ENCODE measurements around the gene GNMT. TPM values are rescaled to one million over a fixed set of nuclear protein-coding genes. Genes with fewer than 3 reads are reported as not detected.
A peak's percentile ranks its signal among the peaks of the same experiment; 100 is the strongest.

Gene GNMT
- total and polyA plus RNA-seq, 2 of the 8 experiments (the other 6 are each of a cell fraction or from before 2014, with no cell fraction given): 1.8 to 3.4 TPM

GRCh38 chr6:43013097-43013842, 52.7 kb downstream of the GNMT start:
- no peak overlapping the region for H2BK120ac ChIP-seq (replicated peaks; ENCODE audit: low read depth, low read length)
- FAIRE-seq (no peak), DNase-seq (ENCODE audit: low read depth in 1 of 2, low spot score in 2 of 2) (no peak)
- no peak overlapping the region for H3K14ac ChIP-seq (ENCODE audit: insufficient read length)
- 0 out of 2 replicates have a peak overlapping the region, but pooled peaks have one; percentile 37 for H3K27ac ChIP-seq (ENCODE audit: low read depth, low read length)
- H2BK20ac ChIP-seq (ENCODE audit: low read length): no peak overlapping the region
- no peaks in the 10 kb centered on the region for H3K27me3 ChIP-seq (replicated peaks in 1 of 4; ENCODE audit: control insufficient read depth in 3 of 4, extremely low read depth in 1 of 4, insufficient read depth in 3 of 4, low read length in 3 of 4)
- H2AFZ ChIP-seq (ENCODE audit: low read length): no peak overlapping the region; the same call in 1 of the 2 replicates
- peaks cover 0 to 7% of the 10 kb centered on the region in 2 experiments for H4K20me1 ChIP-seq (replicated peaks in 1 of 2; ENCODE audit: control insufficient read depth in 1 of 2, insufficient read depth in 2 of 2, low read length in 2 of 2)
- CTCF ChIA-PET (ENCODE audit: partially characterized antibody): interaction anchor here (0.7 to 2.2 kb wide), 17 partner anchors 8 to 130 kb away, joined by 3 to 9 read pairs (median 4); partner anchors contain the start of genes GNMT, PTK7 and RRP36
- peak overlapping the region; percentile 89 to 95 for H3K4me2 ChIP-seq (ENCODE audit: insufficient read depth in 1 of 2, low read depth in 2 of 2, low read length in 2 of 2)
- no peak overlapping the region for H2BK12ac ChIP-seq (ENCODE audit: low read depth, low read length)
- H3K4me3 ChIP-seq (ENCODE audit: extremely low read depth in 1 of 4, insufficient read depth in 2 of 4, low read depth in 3 of 4, low read length in 4 of 4): peak overlapping the region; percentile 47 to 87 (median 85)
- TF ChIP-seq CREB1 (IDR thresholded peaks at IDR 0.05) (no peak), SP1 (IDR thresholded peaks at IDR 0.05; ENCODE audit: low read depth, low read length) (no peak), SIRT6 (IDR thresholded peaks at IDR 0.05; ENCODE audit: low read length) (no peak), SAP30 (IDR thresholded peaks at IDR 0.05; ENCODE audit: insufficient read depth, insufficient replicate concordance, low read length) (peak; percentile 89), PHF8 (conservative IDR thresholded peaks at IDR 0.05; ENCODE audit: low read depth, low read length) (peak; percentile 63)
- H3K23ac ChIP-seq (ENCODE audit: insufficient read length): no peak overlapping the region
- no peak overlapping the region for H4K91ac ChIP-seq (replicated peaks; ENCODE audit: insufficient read length, low read length)
- 26% methylated on average over 13 of the region's 25 CpGs; no CpG with 5 or more reads in 1 of the 2 experiments for WGBS, 2 experiments (ENCODE audit: extremely low coverage in 1 of 2, insufficient coverage in 1 of 2, insufficient read length in 1 of 2, insufficient replicate concordance in 2 of 2, low coverage in 1 of 2, low lambda C conversion rate in 2 of 2, missing lambda C conversion rate in 1 of 2)
- 0 out of 2 replicates have a peak overlapping the region, but pooled peaks have one; percentile 11 for H2BK5ac ChIP-seq (ENCODE audit: low read depth, low read length)
- H2AK5ac ChIP-seq (ENCODE audit: low read depth, low read length): no peak overlapping the region
- H3K18ac ChIP-seq (ENCODE audit: extremely low read depth, low read length): no peak overlapping the region
- H4K8ac ChIP-seq (ENCODE audit: extremely low read depth, insufficient read depth, low read length): no peak overlapping the region; the same call in 1 of the 2 replicates
- H3K79me2 ChIP-seq (ENCODE audit: control insufficient read depth in 1 of 2, insufficient read depth in 2 of 2, low read length in 2 of 2): peaks cover 3 to 45% of the 10 kb centered on the region in 2 experiments; a peak in 2 of 4 replicates
- H3K9ac ChIP-seq (replicated peaks in 1 of 4; ENCODE audit: extremely low read depth in 1 of 4, low read depth in 3 of 4, low read length in 3 of 4): peak overlapping the region; percentile 38 to 71 (median 64)
- peak overlapping the region; percentile 32 for H3K56ac ChIP-seq (replicated peaks; ENCODE audit: insufficient read length, low read depth, low read length)
- H3K79me1 ChIP-seq (ENCODE audit: low read depth, low read length): peaks cover 8% of the 10 kb centered on the region
- H3K9me3 ChIP-seq (ENCODE audit: insufficient read depth in 2 of 2, low read depth in 1 of 2, low read length in 1 of 2): no peaks in the 10 kb centered on the region
- peaks cover 0 to 9% (median 4%) of the 10 kb centered on the region in 4 experiments; a peak in 6 of 7 replicates for H3K4me1 ChIP-seq (replicated peaks in 1 of 4; ENCODE audit: control insufficient read depth in 3 of 4, insufficient read depth in 4 of 4, low read length in 3 of 4)
- no peak overlapping the region for H2BK15ac ChIP-seq (ENCODE audit: low read length)
- H3K23me2 ChIP-seq (ENCODE audit: low read depth, low read length): peaks cover 7% of the 10 kb centered on the region
- H3K4ac ChIP-seq (replicated peaks; ENCODE audit: insufficient read length, low read depth, low read length): no peak overlapping the region
- peaks cover 16 to 45% (median 42%) of the 10 kb centered on the region in 4 experiments for H3K36me3 ChIP-seq (ENCODE audit: control insufficient read depth in 2 of 4, insufficient read depth in 4 of 4, low read length in 3 of 4)
- no peak overlapping the region for H4K5ac ChIP-seq (ENCODE audit: insufficient read length, low read depth, low read length)
- POLR2A ChIA-PET (ENCODE audit: partially characterized antibody): interaction anchor here (0.5 to 27.9 kb wide), 19 partner anchors 9 to 162 kb away, joined by 3 to 584 read pairs (median 7); partner anchors contain the start of genes CNPY3, CUL7, KLC4 and MRPL2

Data from H1 (cell line).